ENCODE results near the gene VTI1A. TPM values are rescaled to one million over a fixed set of nuclear protein-coding genes. Genes with fewer than 3 reads are reported as not detected.
A peak's percentile ranks its signal among the peaks of the same experiment; 100 is the strongest.

VTI1A gene
- total and polyA plus RNA-seq, 2 of the 13 experiments (the other 11 are each of a cell fraction or from before 2014, with no cell fraction given) = 11.7 to 32.7 TPM

- TF ChIP-seq SOX6 (IDR thresholded peaks at IDR 0.05) (no peak), SOX6 (CRISPR knock-in tag; IDR thresholded peaks at IDR 0.05) (peak; percentile 60; the same call in 1 of the 2 replicates), NR2F6 (IDR thresholded peaks at IDR 0.05) (peak; percentile 45; the same call in 1 of the 2 replicates), NR2F6 (CRISPR knock-in tag; IDR thresholded peaks at IDR 0.05) (no peak), ZNF687 (CRISPR knock-in tag; IDR thresholded peaks at IDR 0.05) (peak; percentile 84), ZBTB8A (CRISPR knock-in tag; IDR thresholded peaks at IDR 0.05; ENCODE audit: borderline replicate concordance, low read depth) (no peak; the same call in 1 of the 2 replicates), ZNF24 (IDR thresholded peaks at IDR 0.05) (0 out of 2 replicates have a peak, but pooled peaks have one; percentile 41), HDAC1 (CRISPR knock-in tag; IDR thresholded peaks at IDR 0.05) (peak; percentile 96), DBP (CRISPR knock-in tag; IDR thresholded peaks at IDR 0.05; ENCODE audit: not compliant biosample characterization) (no peak), NR2F1 (CRISPR knock-in tag; IDR thresholded peaks at IDR 0.05) (peak in 1 of 2 experiments; percentile 54; a peak in 2 of 4 replicates), RARG (CRISPR knock-in tag; IDR thresholded peaks at IDR 0.05; ENCODE audit: low read depth) (no peak), GABPA (IDR thresholded peaks at IDR 0.05; ENCODE audit: low read depth, low read length) (peak; percentile 82), GABPA (CRISPR knock-in tag; IDR thresholded peaks at IDR 0.05; ENCODE audit: low read depth) (peak; percentile 96), RBM22 (optimal IDR thresholded peaks at IDR 0.05; ENCODE audit: low read length) (peak; percentile 58), ARID3A (IDR thresholded peaks at IDR 0.05; ENCODE audit: low read depth, low read length) (no peak), ZNF704 (CRISPR knock-in tag; IDR thresholded peaks at IDR 0.05; ENCODE audit: borderline replicate concordance) (peak; percentile 41; the same call in 1 of the 2 replicates), RARA (CRISPR knock-in tag; IDR thresholded peaks at IDR 0.05) (no peak; the same call in 1 of the 2 replicates), PBX3 (CRISPR knock-in tag; IDR thresholded peaks at IDR 0.05; ENCODE audit: borderline replicate concordance) (no peak), U2AF2 (IDR thresholded peaks at IDR 0.05; ENCODE audit: low read depth, low read length) (no peak; the same call in 1 of the 2 replicates), ZNF546 (CRISPR knock-in tag; conservative IDR thresholded peaks at IDR 0.05) (peak; percentile 87; the same call in 1 of the 2 replicates), ZNF382 (CRISPR knock-in tag; IDR thresholded peaks at IDR 0.05; ENCODE audit: borderline replicate concordance) (no peak)
Measured at GRCh38 chr10:112446855-112447619, at the start of gene VTI1A, which contains the start of gene ZDHHC6 (continued).

Measured in HepG2 (cell line).